ACHN (cell line): ENCODE results near the gene SNTG2.
"Not testable (repeated sequence)": the region's sequence is repeated elsewhere in the genome, so short reads cannot be mapped to it uniquely, and the experiment has no call there.

Experiments
- DNase-seq: peaks from one replicate; pipeline ENCODE4 v3.0.0-alpha.2; 2015
- in situ Hi-C: cut with HindIII; loops from 2 replicates; pipeline ENCODE4 v1.10.0; 2017; ENCODE audit warnings: low sequenced_read_pairs, low pct_ligation_motif_present, low pct_unique_long_range_greater_than_20kb

Gene SNTG2

DNA sequence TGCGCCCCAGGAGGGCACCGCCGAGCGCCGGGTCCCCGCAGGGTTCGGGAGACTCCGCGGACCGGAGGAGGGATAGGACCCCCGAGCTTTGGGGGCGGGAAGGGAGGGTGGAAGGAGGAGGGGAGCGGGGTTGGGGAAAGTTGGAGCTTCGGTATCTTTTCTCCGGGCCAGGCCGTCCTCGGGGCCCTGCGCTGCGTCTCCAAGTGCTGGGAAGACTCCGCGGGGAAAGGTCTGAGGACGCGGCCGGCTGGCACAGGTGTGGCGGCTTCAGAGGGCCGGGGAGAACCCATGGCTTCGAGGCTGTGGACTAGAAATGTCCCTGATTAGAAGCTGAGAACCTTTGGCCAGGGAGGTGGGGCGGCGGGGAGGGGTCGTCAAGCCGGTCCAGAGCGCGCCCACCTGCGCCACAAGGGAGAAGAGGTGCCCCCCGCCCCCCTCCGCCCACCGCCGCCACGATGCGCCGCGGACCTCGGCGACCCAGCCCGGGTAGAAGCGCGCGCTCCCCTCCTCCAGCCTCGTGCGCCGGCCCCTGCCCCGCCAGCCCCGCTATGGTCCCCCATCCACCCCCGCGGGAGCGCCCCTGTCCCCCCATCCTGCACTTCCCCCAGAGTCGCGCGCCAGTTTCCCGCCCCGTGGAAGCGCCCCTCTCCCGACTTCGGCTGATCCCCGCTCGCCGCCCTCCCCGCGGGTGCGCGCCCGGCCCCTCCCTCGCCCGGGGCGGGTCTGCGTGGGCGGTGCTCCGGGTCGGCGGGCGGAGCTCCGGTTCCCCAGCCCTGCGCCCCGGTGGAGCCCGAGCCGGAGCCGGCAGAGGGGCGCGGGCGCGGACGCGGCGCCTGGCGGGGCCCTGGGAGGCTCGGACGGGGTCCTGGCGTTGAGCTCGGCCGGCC, at the start of gene SNTG2:
SNTG2 (plus strand) TSS at position 770 of the 887 bp plus-strand sequence. CDS start 148 bp downstream, outside the sequence.
- DNase-seq: peak; percentile 45
- in situ Hi-C loops: no loop called here

DNA sequence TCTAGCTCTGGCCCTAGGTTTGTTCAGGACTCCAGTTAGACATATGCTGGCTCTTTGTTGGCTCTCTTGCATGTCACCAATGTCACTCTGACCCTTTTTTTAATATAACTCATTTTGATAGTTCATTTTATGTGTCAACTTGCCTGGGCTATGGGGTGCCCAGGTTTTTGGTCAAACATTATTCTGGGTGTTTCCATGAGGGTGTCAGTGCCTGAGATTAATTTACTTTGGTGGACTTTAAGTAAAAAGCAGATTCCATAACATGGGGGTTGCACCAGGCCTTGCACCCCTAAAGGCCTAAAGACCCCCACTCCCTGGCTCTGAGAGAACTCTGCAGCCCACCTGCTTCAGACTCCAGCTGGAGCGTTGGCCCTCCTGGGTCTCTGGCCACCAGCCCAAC, 48.1 kb upstream of the SNTG2 start:
- no peak for DNase-seq
- in situ Hi-C loops: no loop called here

DNA sequence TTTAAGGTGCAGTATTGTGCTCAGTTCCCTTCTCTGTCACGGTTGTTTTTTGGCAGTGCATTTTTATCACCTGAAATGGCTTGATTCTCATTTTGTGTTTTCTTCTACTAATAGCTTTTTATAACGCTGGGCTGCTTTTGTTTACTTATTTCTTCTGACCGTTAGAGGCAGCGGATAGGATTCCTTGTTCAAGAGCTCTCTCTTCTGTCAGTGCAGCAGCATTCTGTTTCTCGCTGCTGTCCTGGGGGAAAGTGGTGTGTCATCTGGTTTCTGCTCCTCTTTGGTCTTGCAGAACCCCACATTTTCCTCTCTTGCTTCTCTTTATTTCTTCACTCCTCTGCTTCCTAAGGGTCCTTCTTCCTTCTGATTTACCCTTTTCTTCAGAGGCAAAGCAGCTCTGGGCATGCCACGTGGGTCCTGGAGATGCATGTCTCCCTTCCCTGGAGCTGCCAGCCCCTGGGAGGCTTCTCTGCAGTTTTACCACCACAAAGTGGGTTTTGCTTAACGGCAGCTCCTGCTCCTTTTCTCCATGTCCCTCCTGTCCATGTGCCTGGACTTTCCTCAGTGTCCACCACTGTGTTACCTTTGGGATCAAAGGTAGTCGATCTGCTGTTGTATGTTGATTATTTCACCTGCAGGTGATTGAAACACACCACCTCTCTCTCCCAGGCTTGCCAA, 47.3 kb upstream of the SNTG2 start:
- in situ Hi-C loops: no loop called here
- no peak for DNase-seq

DNA sequence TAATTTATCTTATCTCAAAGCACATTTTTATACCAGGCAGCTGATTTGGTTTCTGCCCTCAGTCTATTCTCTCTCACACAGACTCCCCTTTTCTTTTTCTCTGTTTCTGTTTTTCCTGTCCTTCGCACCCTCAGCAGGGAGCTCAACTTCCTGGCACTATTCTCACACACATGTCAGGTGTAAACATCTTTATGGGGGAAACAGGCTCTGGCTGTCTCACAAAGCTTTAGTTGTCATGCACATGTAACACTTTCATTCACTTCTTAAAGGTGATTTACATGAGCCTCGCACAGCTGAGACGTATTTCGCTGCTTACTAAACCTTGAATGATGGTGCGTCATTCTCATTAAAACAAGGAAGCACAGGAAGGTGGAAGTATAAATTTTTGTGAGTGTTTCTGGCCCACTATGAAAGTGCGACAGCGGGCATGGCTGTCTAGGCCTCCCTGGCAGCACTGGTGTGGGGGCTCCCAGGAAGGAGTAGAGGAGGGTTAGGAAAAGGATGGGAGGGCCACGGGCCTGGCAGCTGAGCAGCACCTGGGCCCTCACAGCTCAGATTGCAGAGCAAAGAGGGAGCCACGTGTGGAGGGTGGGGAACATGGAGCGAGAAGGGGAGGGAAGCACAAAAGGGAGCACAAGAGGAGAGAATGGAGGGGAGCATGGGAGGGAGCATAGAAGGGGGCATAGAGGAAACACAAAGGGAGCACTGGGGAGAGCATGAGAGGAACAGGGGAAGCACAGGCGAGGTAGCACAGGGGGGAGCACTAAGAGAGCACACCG, 46.2 kb upstream of the SNTG2 start:
- in situ Hi-C loops: no loop called here
- DNase-seq: no peak

DNA sequence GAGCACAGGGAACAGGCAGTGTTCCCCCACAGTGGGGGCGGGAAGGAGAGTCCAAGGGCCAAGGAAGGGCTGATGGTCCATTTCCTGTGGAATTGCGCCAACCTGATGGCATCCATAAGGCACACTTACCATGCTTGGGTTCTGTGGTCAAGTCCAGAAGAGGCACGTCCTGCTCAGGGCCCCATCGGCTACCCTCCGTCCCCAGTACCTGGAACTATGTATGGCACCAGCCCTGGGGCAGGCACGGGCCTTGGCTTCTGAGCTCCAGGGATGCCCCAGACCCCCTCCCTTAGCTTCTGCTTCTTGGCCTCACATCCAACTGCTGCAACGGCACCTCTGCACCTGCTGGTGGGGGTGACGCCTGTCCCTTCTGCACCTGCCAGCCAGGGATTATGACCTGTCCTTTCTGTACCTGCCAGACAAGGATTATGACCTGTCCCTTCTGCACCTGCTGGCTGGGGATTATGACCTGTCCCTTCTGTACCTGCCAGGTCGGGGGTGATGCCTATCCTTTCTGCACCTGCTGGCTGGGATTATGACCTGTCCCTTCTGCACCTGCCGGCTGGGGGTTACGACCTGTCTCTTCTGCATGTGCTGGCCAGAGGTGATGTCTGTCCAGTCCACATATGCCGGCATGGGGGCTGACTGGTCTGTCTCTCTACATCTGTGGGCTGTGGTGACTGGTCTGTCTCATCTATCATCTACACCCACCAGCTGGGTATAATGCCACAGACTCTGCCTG, 45.4 kb upstream of the SNTG2 start:
- DNase-seq: no peak
- in situ Hi-C loops: no loop called here

DNA sequence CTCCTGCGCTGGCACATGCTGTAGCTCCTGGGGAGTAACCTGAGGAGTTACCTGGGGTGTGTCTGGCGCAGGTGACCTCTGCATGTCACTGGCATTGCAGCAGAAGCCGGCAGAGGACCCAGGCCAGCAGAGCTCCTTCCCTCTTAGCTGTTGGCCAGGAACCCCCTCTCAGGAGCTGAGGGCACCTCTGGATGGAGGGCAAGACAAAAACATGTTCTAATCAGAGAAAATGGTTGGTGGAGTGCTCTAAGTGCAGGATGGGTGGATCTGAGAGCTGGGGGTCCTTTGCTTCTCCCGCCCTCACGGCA, 44.9 kb upstream of the SNTG2 start:
- in situ Hi-C loops: no loop called here
- DNase-seq: no peak

DNA sequence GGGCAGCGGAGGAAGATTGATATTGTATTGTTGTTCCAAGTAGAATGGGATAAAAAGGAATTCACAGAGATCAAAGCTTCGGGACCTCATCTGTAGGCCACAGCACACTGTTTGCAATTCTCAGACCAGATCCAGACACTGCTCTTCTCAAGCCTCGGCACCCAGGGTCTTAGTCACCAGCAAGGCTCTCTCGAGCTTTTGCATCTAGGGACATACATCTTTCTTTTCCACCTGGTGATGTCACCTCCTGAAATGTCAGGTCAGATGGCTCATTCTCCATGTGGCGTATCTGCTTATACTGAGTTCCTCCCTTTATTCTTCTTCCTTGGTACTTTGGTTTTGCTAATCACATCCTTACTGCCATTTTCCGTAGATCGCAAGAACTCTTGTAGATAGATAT, 42.9 kb upstream of the SNTG2 start:
- in situ Hi-C loops: no loop called here
- DNase-seq: no peak

DNA sequence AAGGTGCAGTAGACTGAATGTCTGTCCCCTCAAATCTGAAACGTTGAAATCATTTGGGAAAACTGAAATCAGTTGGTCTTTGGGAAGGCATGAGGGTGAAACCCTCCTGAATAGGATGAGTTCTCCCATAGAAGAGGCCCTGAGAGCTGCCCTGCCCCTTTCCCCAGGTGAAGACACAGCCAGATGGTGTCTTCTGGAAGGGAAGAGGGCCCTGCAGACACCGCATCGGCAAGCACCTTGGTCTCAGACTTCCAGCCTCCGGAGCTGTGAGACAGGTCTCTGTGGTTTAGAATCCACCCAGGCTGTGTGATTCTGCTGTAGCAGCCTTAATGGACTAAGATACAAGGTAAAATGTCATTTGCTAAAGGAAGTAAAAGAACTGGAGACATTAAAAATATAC, 42.1 kb upstream of the SNTG2 start:
- in situ Hi-C loops: no loop called here
- no peak for DNase-seq

DNA sequence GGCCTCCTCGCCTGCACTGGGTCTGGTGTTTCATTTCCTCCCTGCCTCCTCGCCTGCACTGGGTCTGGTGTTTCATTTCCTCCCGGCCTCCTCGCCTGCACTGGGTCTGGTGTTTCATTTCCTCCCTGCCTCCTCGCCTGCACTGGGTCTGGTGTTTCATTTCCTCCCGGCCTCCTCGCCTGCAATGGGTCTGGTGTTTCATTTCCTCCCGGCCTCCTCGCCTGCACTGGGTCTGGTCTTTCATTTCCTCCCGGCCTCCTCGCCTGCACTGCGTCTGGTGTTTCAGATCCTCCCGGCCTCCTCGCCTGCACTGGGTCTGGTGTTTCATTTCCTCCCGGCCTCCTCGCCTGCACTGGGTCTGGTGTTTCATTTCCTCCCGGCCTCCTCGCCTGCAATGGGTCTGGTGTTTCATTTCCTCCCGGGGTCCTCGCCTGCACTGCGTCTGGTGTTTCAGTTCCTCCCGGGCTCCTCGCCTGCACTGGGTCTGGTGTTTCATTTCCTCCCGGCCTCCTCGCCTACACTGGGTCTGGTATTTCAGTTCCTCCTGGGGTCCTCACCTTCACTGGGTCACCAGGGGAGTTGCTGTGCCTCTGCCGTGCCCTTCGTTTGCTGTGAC, 40.8 kb upstream of the SNTG2 start:
- DNase-seq: not testable (repeated sequence)

DNA sequence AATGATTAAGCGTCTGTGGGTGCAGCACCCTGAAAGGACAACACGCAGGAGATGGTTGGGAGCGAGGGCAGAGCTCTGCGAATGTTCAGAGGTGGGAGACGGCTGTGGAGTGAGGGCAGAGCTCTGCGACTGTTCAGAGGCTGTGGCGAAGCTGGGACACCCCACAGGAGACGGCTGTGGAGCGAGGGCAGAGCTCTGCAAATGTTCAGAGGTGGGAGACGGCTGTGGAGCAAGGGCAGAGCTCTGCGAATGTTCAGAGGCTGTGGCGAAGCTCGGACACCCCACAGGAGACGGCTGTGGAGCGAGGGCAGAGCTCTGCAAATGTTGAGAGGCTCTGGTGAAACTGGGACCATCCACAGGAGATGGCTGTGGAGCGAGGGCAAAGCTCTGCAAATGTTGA, 40.0 kb upstream of the SNTG2 start:
- in situ Hi-C loops: no loop called here
- no peak for DNase-seq

More for the DNA sequence above, 40.8 kb upstream of the SNTG2 start:
- in situ Hi-C loops: not testable (repeated sequence)

DNA sequence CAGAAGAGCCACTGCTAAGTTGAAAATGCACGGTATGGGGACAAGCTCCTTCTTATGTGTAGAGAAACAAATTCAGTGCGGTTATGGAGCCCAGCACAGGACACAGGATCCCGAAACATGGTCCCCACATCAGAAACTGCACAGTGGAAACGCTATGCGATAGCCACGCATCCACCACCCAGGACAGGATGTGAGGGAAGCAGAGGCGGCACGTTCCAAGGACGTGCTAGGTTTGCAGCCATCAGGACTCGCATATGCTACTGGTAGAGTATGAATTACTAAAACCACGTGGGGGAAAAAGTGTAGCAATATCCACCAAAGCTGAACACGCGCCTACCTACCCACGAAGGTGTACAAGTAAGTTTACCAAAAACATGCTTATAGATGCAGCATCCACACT, 34.7 kb upstream of the SNTG2 start:
- in situ Hi-C loops: no loop called here
- no peak for DNase-seq

DNA sequence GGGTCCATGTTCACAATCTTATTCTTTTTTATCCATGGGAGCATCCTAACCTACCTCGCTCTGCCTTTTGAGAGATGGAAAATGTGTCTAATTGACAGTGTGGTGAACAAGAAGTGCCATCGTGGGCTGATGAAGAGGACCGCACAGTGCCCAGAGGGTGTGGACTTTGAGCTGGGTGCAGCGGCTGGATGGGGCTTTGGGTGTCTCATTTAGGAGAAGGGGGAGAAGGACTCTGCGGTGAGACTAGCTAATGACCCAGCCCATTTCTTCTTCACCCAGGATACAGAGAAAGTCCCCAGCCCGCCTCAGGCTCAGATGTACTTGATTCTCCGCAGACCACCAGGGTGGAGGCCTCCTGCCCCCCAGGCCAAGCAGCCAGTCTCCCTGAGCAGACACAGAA, 33.7 kb upstream of the SNTG2 start:
- in situ Hi-C loops: no loop called here
- no peak for DNase-seq

DNA sequence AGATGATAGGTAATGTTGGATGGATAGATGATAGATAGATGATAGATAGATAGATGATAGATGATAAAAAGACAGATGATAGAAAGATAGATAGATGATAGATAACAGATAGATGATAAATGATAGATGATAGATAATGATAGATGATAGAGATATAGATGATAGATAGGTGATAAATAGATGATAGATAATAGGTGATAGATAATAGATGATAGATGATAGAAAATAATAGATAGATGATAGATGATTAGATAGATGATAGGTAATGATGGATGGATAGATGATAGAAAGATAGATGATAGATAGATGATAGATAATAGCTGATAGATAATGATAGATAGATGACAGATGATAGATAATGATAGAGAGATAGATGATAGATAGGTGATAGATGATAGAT, 31.0 kb upstream of the SNTG2 start:
- no peak for DNase-seq
- in situ Hi-C loops: no loop called here

DNA sequence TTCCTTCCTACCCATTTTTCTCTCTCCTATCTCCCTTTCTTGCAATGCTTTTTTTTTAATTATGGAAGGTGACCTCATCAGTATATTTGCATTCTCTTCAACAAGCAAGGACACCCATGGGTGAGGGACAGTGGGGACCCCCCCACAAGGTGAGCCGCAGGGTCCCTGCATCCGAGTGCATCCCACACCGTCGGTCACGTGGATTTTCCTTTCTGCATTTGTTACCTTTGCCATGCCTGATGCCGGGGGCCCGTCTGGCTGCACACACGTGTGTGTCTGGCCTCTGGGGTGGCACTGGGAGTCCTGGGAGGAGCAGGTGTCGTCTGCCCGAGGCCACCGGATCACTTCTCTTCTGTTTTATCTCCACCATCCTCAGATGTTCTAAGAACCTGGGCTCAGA, 30.1 kb upstream of the SNTG2 start:
- in situ Hi-C loops: no loop called here
- no peak for DNase-seq

DNA sequence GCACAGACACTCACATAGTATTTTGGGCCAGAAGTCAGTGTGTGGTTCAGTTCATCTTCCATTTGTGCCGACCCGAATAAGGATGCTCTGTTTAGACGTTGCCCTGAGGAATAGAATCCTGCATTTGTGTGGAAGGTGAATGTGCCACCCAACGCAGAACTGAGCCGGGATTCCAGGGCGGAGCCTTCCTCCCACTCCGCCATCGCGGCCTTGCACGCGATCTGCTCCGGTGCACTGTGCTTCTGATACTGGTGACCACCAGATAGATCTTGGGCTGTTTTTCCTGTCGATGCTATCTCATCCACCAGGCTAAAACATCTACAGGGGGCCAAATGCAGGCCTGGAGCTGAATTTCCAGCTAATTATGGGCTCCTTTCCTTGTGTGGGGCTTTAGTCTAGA, 29.6 kb upstream of the SNTG2 start:
- in situ Hi-C loops: no loop called here
- DNase-seq: no peak

DNA sequence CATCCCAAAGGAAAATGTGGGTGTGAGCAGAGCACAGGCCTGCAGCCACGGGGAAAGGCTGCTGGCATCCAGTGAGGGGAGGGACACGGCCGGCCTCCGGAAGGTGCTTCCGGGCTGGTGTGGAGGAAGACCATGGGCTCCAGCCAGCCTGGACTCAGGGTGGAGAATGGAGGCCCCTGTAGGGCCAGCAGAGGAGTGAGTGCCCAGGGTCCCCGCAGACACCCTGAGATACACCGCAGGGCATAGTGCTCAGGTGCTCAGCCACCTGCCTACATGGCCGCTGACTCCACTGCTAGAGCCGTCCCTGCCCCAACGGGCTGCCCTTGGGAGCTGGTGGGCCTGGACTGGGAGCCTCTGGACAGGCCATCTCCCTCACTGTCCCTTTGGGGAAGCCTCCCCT, 28.5 kb upstream of the SNTG2 start:
- no peak for DNase-seq
- in situ Hi-C loops: no loop called here

DNA sequence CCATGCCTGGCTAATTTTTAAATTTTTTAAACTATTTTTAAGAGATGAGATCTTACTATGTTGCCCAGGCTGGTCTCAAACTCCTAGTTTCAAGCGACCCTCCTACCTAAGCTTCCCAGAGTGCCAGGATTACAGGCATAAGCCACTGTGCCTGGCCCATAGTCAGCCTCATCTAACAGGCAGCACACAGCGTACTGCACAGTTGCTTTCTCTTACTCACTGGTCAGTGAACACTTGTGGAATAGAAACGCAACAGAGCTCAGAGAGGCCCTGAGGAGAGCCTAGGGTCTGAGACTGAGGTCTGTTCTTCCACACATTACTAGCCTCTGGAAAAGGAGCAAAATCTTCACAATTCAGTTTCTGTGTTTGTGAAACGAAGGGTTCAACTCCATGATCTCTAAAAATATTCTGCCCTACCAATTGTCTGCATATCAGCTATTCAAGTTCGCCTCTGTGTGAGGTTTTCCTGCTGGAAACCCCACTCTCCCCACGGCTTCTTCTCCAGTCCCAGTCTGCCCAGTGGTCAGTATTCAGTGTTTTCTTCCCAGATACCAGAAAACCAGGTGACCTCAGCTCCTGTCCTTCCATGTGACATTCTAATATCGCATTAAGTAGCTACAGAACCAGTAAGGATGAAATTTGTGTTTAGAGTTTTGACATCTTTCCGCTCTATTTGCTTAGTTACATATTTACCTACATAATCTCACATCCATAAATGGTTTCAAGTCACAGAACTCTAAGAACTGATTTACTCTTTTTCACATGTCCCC, 26.6 kb upstream of the SNTG2 start:
- in situ Hi-C loops: no loop called here
- DNase-seq: no peak

DNA sequence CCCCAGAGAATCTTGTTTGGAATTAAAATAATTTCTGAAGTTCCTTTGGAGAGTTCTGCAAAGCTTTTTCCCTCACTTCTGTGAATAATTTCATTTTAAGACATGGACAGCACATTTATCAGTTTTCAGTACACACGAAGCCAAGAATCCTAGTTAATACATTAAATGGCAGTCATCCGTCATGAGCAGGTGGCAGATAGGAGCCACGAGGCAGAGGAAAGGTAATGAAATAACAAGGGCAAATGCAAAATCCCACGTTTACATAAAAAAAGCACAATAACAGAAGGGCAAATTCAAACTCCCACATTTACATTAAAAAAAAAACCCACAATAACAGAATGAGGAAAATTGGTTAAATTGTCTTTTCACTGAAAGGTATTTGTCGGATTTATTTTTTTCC, 25.9 kb upstream of the SNTG2 start:
- in situ Hi-C loops: no loop called here
- DNase-seq: no peak
